Testis (tissue), 3 donors: ENCODE measurements around the gene C1orf74. TPM values are rescaled to one million over a fixed set of nuclear protein-coding genes. Genes with fewer than 3 reads are reported as not detected.

ENCODE experiments used
- DNase-seq: peaks from one replicate; pipeline ENCODE4 v3.0.0-alpha.2; 2019
- H3K27ac ChIP-seq, 2 donors: fragments of 200-600 bp; sonication (generic); one replicate each; pipeline ENCODE4 v1.5.1; 2019
- H3K27me3 ChIP-seq: fragments of 200-600 bp; sonication (generic); one replicate; pipeline ENCODE4 v1.5.1; 2019
- H3K36me3 ChIP-seq: fragments of 200-600 bp; sonication (generic); one replicate; pipeline ENCODE4 v1.5.1; 2017; ENCODE audit warnings: low read depth; ENCODE audit errors: missing control alignments
- H3K4me1 ChIP-seq: fragments of 200-600 bp; sonication (generic); one replicate; pipeline ENCODE4 v1.5.1; 2019
- H3K4me3 ChIP-seq, 2 donors: fragments of 200-600 bp; sonication (generic); one replicate each; pipeline ENCODE4 v1.5.1; 2017 to 2019
- H3K9me3 ChIP-seq: fragments of 200-600 bp; sonication (generic); one replicate; pipeline ENCODE4 v1.5.1; 2017
- CTCF ChIP-seq, 3 experiments: fragments of 450-650 bp in 2 of 3; fragments of 200-600 bp in 1 of 3; sonication (generic) in 1 of 3; IDR thresholded peaks; one replicate each; pipeline ENCODE4 v1.5.1; 2016 to 2019; ENCODE audit warnings: antibody characterized with exemption in 3 of 3, mild to moderate bottlenecking in 2 of 3, moderate library complexity in 1 of 3
- POLR2A ChIP-seq: fragments of 450-650 bp; IDR thresholded peaks from one replicate; pipeline ENCODE4 v1.6.1; 2017; ENCODE audit warnings: antibody characterized with exemption, mild to moderate bottlenecking, moderate library complexity
- WGBS, 2 donors: methylation state at CpG; one replicate each; pipeline ENCODE4 v1.1.5; 2018; 5-methylcytosine and 5-hydroxymethylcytosine counted together
- intact Hi-C: fragments of 100-400 bp; cut with DNase I; formaldehyde crosslinking; loops from one replicate; pipeline ENCODE4 v1.15.1; 2023; ENCODE audit warnings: low total_unique reads
- polyA plus RNA-seq: library from polyadenylated mRNA; stranded (reverse); fragments of 350-450 nt; fragmentation: Illumina TruSeq; extraction: RNeasy Lipid Tissue Mini Kit (QIAGEN cat#74804); gene quantifications from one replicate; pipeline ENCODE4 v1.2.3, GENCODE V29; 2014; ENCODE audit warnings: low read depth, low replicate concordance; ENCODE audit not compliant: insufficient read depth
- total RNA-seq, 2 donors: library from RNA; depleted of rRNA; stranded (reverse); fragments of >200 nt; gene quantifications; one replicate each; pipeline ENCODE4 v1.2.3, GENCODE V29; 2016

The C1orf74 gene
- total and polyA plus RNA-seq, 3 donors from 2014 or later, result 2.6 to 5.2 (median 5.0) TPM

- no peak for DNase-seq
- no peaks in the 10 kb centered on the region for H3K9me3 ChIP-seq
- no peak overlapping the region for H3K4me3 ChIP-seq
- no peaks in the 10 kb centered on the region for H3K4me1 ChIP-seq
- H3K27me3 ChIP-seq, result no peaks in the 10 kb centered on the region
- TF ChIP-seq CTCF (IDR thresholded peaks at IDR 0.05) (no peak), POLR2A (no peak)
- intact Hi-C loops, result no loop called here
- no peak overlapping the region for H3K27ac ChIP-seq
- no peaks in the 10 kb centered on the region for H3K36me3 ChIP-seq
Measured at GRCh38 chr1:209761011-209761635, 23.2 kb downstream of the C1orf74 start.

- TF ChIP-seq CTCF (IDR thresholded peaks at IDR 0.05), result no peak
- TF ChIP-seq POLR2A, result no peak
Measured at GRCh38 chr1:209759829-209760359, 24.5 kb downstream of the C1orf74 start.

GRCh38 chr1:209758400-209758799 lies 26.0 kb downstream of the C1orf74 start:
- no peaks in the 10 kb centered on the region for H3K36me3 ChIP-seq
- no peak overlapping the region for H3K4me3 ChIP-seq
- TF ChIP-seq POLR2A, result no peak
- TF ChIP-seq CTCF (IDR thresholded peaks at IDR 0.05), result no peak
- no peaks in the 10 kb centered on the region for H3K4me1 ChIP-seq
- DNase-seq, result no peak
- H3K27ac ChIP-seq, result no peak overlapping the region
- 57 to 61% methylated on average over 3 of the region's 3 CpGs for WGBS, 2 donors
- no peaks in the 10 kb centered on the region for H3K27me3 ChIP-seq
- no peaks in the 10 kb centered on the region for H3K9me3 ChIP-seq
- intact Hi-C loops, result no loop called here

More at GRCh38 chr1:209759829-209760359, 24.5 kb downstream of the C1orf74 start:
- intact Hi-C loops, result no loop called here
- no peak for DNase-seq
- no peak overlapping the region for H3K27ac ChIP-seq
- no peaks in the 10 kb centered on the region for H3K27me3 ChIP-seq
- no peaks in the 10 kb centered on the region for H3K9me3 ChIP-seq
- no peaks in the 10 kb centered on the region for H3K36me3 ChIP-seq
- H3K4me3 ChIP-seq, result no peak overlapping the region
- WGBS, 2 donors, result 92 to 95% methylated on average over 6 to 12 of the region's 12 CpGs
- no peaks in the 10 kb centered on the region for H3K4me1 ChIP-seq

- H3K4me3 ChIP-seq, result no peak overlapping the region
- no peaks in the 10 kb centered on the region for H3K9me3 ChIP-seq
- H3K27me3 ChIP-seq, result no peaks in the 10 kb centered on the region
- no peak for TF ChIP-seq POLR2A
- TF ChIP-seq CTCF (IDR thresholded peaks at IDR 0.05), result no peak
- no peak overlapping the region for H3K27ac ChIP-seq
- intact Hi-C loops, result no loop called here
- H3K4me1 ChIP-seq, result no peaks in the 10 kb centered on the region
- H3K36me3 ChIP-seq, result no peaks in the 10 kb centered on the region
- no peak for DNase-seq
- 83 to 85% methylated on average over 4 to 5 of the region's 5 CpGs for WGBS, 2 donors
Measured at GRCh38 chr1:209756615-209757445, 27.5 kb downstream of the C1orf74 start.
